Nephron progenitor cell (in vitro differentiated cells): Measurements from ENCODE around the gene CAPN13.

ENCODE experiments used
- DNase-seq: peaks from one replicate; pipeline ENCODE4 v3.0.0; 2021
- H3K27ac Mint-ChIP-seq: 2 replicates; pipeline ENCODE4 v1.8.0; 2021; ENCODE audit warnings: mild to moderate bottlenecking, moderate library complexity, mixed read lengths
- H3K27me3 Mint-ChIP-seq: 2 replicates; pipeline ENCODE4 v1.8.0; 2021; ENCODE audit warnings: mild to moderate bottlenecking, low read depth, mixed read lengths; ENCODE audit not compliant: poor library complexity
- H3K36me3 Mint-ChIP-seq: 2 replicates; pipeline ENCODE4 v1.8.0; 2021; ENCODE audit warnings: low read depth, mixed read lengths
- H3K4me1 Mint-ChIP-seq: 2 replicates; pipeline ENCODE4 v1.8.0; 2021; ENCODE audit warnings: mixed read lengths
- H3K4me3 Mint-ChIP-seq: 2 replicates; pipeline ENCODE4 v1.8.0; 2021; ENCODE audit warnings: mild to moderate bottlenecking, moderate library complexity, mixed read lengths
- H3K9me3 Mint-ChIP-seq: 2 replicates; pipeline ENCODE4 v1.8.0; 2021; ENCODE audit warnings: mild to moderate bottlenecking, moderate library complexity, mixed read lengths
- CTCF ChIP-seq: fragments of 200-600 bp; sonication (generic); IDR thresholded peaks from 2 replicates; pipeline ENCODE4 v1.5.0; 2021; ENCODE audit warnings: antibody characterized with exemption

Gene CAPN13

GRCh38 chr2:30730736-30731647 is 76.3 kb downstream of the CAPN13 start:
- H3K9me3 Mint-ChIP-seq: no peaks in the 10 kb centered on the region
- H3K36me3 Mint-ChIP-seq: no peaks in the 10 kb centered on the region
- no peaks in the 10 kb centered on the region for H3K4me1 Mint-ChIP-seq
- DNase-seq: no peak
- no peak overlapping the region for H3K4me3 Mint-ChIP-seq
- peaks cover 3% of the 10 kb centered on the region for H3K27me3 Mint-ChIP-seq
- H3K27ac Mint-ChIP-seq: no peak overlapping the region
- no peak for TF ChIP-seq CTCF

GRCh38 chr2:30729031-30729430 is 78.2 kb downstream of the CAPN13 start:
- Mint-ChIP-seq H3K4me3 (no peak overlapping the region), H3K36me3 (no peaks in the 10 kb centered on the region), H3K9me3 (no peaks in the 10 kb centered on the region), H3K4me1 (no peaks in the 10 kb centered on the region), H3K27ac (no peak overlapping the region), H3K27me3 (peaks cover 3% of the 10 kb centered on the region)
- no peak for DNase-seq
- no peak for TF ChIP-seq CTCF

- no peaks in the 10 kb centered on the region for H3K4me1 Mint-ChIP-seq
- TF ChIP-seq CTCF: no peak
- no peak overlapping the region for H3K4me3 Mint-ChIP-seq
- H3K27ac Mint-ChIP-seq: no peak overlapping the region
- H3K9me3 Mint-ChIP-seq: peaks cover 10% of the 10 kb centered on the region
- peaks cover 12% of the 10 kb centered on the region for H3K27me3 Mint-ChIP-seq
- no peaks in the 10 kb centered on the region for H3K36me3 Mint-ChIP-seq
- DNase-seq: no peak
These were observed 84.1 kb downstream of the CAPN13 start for GRCh38 chr2:30722936-30723725.

- Mint-ChIP-seq H3K27ac (no peak overlapping the region), H3K4me3 (no peak overlapping the region), H3K36me3 (no peaks in the 10 kb centered on the region), H3K27me3 (peaks cover 19% of the 10 kb centered on the region), H3K9me3 (peaks cover 10% of the 10 kb centered on the region), H3K4me1 (no peaks in the 10 kb centered on the region)
- DNase-seq: no peak
- TF ChIP-seq CTCF: no peak
These were observed 85.3 kb downstream of the CAPN13 start for GRCh38 chr2:30721668-30722647.

GRCh38 chr2:30721241-30721640 is 86.0 kb downstream of the CAPN13 start:
- Mint-ChIP-seq H3K4me1 (no peaks in the 10 kb centered on the region), H3K36me3 (no peaks in the 10 kb centered on the region), H3K4me3 (no peak overlapping the region), H3K27me3 (peaks cover 19% of the 10 kb centered on the region), H3K27ac (no peak overlapping the region), H3K9me3 (peaks cover 10% of the 10 kb centered on the region)
- no peak for DNase-seq
- no peak for TF ChIP-seq CTCF
